ENCODE data around the gene PCDHB7. TPM values are rescaled to one million over a fixed set of nuclear protein-coding genes. Genes with fewer than 3 reads are reported as not detected.
"Not testable (repeated sequence)": the region's sequence is repeated elsewhere in the genome, so short reads cannot be mapped to it uniquely, and the experiment has no call there.

PCDHB7 gene
- total RNA-seq, 2 experiments from 2014 or later: not detected

DNA sequence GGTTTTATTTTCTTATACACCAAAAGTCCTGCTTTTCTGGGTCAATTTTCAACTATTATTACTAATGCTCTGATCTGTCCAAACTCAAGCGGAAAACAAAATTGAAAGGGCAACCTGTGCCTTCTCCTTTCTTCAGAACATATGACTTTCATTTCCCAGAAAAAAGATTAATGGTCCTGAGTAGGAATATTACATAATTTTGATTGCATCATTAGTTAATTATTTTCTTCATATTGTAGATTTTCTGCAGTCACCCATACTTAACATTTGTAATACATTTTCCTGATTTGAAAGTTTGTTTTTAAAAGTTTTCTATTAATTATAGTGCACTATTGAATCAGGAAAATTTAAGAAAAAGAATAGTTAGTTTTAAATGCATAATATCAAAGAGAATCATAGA is 3.5 kb downstream of the PCDHB7 start:
- no peak for DNase-seq (ENCODE audit: low spot score)

DNA sequence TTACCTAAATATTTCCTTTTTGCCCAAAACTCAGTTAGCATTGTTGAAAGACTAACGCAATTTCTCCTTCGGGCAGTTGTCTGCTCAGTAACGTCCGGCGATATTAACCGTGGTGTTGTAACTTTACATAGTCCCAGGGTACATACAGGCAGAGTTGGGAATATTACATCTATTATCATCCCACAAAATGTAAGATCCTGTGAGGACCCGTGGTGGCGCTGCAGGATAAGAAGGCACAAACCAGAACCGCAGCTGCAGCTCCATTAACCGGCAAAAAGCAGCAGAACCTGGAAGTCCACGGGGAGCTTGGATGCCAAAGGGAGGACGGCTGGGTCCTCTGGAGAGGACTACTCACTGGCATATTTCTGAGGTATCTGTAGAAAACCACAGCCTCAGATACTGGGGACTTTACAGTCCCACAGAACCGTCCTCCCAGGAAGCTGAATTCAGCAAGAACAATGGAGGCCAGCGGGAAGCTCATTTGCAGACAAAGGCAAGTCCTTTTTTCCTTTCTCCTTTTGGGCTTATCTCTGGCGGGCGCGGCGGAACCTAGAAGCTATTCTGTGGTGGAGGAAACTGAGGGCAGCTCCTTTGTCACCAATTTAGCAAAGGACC is 5.2 kb downstream of the PCDHB7 start, which contains the start of gene PCDHB8:
PCDHB8 (plus strand) TSS at position 214 of the 615 bp plus-strand sequence; CDS start at position 459, 245 bp downstream.
- H4K20me1 ChIP-seq (ENCODE audit: insufficient read depth, low read length); BruUV-seq (replicated peaks); H2AFZ ChIP-seq (ENCODE audit: low read length); DNase-seq (ENCODE audit: low spot score); POLR2A ChIA-PET; H3K27ac ChIP-seq (ENCODE audit: low read depth, low read length, poor library complexity, severe bottlenecking); intact Hi-C loops (cut with micrococcal nuclease; ENCODE audit: unreplicated experiment); H3K36me3 ChIP-seq (ENCODE audit: insufficient read depth, low read length); H3K9me3 ChIP-seq (ENCODE audit: low read length); H3K4me1 ChIP-seq (ENCODE audit: insufficient read depth, low read length, poor library complexity, severe bottlenecking); H3K79me2 ChIP-seq (ENCODE audit: insufficient read depth, low read depth, low read length); H3K4me2 ChIP-seq (ENCODE audit: low read length); H3K4me3 ChIP-seq (ENCODE audit: low read depth, low read length, poor library complexity, severe bottlenecking); H3K9me2 ChIP-seq (ENCODE audit: insufficient read depth, low read length); CTCF ChIA-PET (ENCODE audit: unreplicated experiment): not testable (repeated sequence)

More for the DNA sequence above, 3.5 kb downstream of the PCDHB7 start:
- H3K9me3 ChIP-seq (ENCODE audit: low read length): no peaks in the 10 kb centered on the region
- BruUV-seq (replicated peaks): no TSS peak
- no peak overlapping the region for H2AFZ ChIP-seq (ENCODE audit: low read length)
- H3K4me3 ChIP-seq (ENCODE audit: low read depth, low read length, poor library complexity, severe bottlenecking): no peak overlapping the region
- H3K27ac ChIP-seq (ENCODE audit: low read depth, low read length, poor library complexity, severe bottlenecking): no peak overlapping the region
- H3K36me3 ChIP-seq (ENCODE audit: insufficient read depth, low read length): no peaks in the 10 kb centered on the region
- POLR2A ChIA-PET: no interaction called here
- H4K20me1 ChIP-seq (ENCODE audit: insufficient read depth, low read length): no peaks in the 10 kb centered on the region
- CTCF ChIA-PET (ENCODE audit: unreplicated experiment): no interaction called here
- H3K79me2 ChIP-seq (ENCODE audit: insufficient read depth, low read depth, low read length): no peaks in the 10 kb centered on the region
- TF ChIP-seq EZH2phosphoT487 (IDR thresholded peaks at IDR 0.05; ENCODE audit: borderline replicate concordance, low read depth, low read length): no peak
- TF ChIP-seq, protein P1, sequence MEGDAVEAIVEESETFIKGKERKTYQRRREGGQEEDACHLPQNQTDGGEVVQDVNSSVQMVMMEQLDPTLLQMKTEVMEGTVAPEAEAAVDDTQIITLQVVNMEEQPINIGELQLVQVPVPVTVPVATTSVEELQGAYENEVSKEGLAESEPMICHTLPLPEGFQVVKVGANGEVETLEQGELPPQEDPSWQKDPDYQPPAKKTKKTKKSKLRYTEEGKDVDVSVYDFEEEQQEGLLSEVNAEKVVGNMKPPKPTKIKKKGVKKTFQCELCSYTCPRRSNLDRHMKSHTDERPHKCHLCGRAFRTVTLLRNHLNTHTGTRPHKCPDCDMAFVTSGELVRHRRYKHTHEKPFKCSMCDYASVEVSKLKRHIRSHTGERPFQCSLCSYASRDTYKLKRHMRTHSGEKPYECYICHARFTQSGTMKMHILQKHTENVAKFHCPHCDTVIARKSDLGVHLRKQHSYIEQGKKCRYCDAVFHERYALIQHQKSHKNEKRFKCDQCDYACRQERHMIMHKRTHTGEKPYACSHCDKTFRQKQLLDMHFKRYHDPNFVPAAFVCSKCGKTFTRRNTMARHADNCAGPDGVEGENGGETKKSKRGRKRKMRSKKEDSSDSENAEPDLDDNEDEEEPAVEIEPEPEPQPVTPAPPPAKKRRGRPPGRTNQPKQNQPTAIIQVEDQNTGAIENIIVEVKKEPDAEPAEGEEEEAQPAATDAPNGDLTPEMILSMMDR (conservative IDR thresholded peaks at IDR 0.05; ENCODE audit: low read length): no peak
- intact Hi-C loops (cut with micrococcal nuclease; ENCODE audit: unreplicated experiment): no loop called here
- no peaks in the 10 kb centered on the region for H3K9me2 ChIP-seq (ENCODE audit: insufficient read depth, low read length)
- H3K4me2 ChIP-seq (ENCODE audit: low read length): no peak overlapping the region
- no peaks in the 10 kb centered on the region for H3K4me1 ChIP-seq (ENCODE audit: insufficient read depth, low read length, poor library complexity, severe bottlenecking)

DNA sequence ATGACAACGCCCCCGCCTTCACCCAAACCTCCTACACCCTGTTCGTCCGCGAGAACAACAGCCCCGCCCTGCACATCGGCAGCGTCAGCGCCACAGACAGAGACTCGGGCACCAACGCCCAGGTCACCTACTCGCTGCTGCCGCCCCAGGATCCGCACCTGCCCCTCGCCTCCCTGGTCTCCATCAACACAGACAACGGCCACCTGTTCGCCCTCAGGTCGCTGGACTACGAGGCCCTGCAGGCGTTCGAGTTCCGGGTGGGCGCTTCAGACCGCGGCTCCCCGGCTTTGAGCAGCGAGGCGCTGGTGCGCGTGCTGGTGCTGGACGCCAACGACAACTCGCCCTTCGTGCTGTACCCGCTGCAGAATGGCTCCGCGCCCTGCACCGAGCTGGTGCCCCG is 6.9 kb downstream of the PCDHB7 start:
- intact Hi-C loops (cut with micrococcal nuclease; ENCODE audit: unreplicated experiment): not testable (repeated sequence)

DNA sequence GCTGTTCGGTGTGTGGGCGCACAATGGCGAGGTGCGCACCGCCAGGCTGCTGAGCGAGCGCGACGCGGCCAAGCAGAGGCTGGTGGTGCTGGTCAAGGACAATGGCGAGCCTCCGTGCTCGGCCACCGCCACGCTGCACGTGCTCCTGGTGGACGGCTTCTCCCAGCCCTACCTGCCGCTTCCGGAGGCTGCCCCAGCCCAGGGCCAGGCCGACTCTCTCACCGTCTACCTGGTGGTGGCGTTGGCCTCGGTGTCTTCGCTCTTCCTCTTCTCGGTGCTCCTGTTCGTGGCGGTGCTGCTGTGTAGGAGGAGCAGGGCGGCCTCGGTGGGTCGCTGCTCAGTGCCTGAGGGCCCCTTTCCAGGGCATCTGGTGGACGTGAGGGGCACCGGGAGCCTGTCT is 7.4 kb downstream of the PCDHB7 start:
- intact Hi-C loops (cut with micrococcal nuclease; ENCODE audit: unreplicated experiment): not testable (repeated sequence)

More for the DNA sequence above, 6.9 kb downstream of the PCDHB7 start:
- H3K9me2 ChIP-seq (ENCODE audit: insufficient read depth, low read length); POLR2A ChIA-PET; H3K36me3 ChIP-seq (ENCODE audit: insufficient read depth, low read length); H3K79me2 ChIP-seq (ENCODE audit: insufficient read depth, low read depth, low read length); H2AFZ ChIP-seq (ENCODE audit: low read length); H3K9me3 ChIP-seq (ENCODE audit: low read length); H4K20me1 ChIP-seq (ENCODE audit: insufficient read depth, low read length); BruUV-seq (replicated peaks); H3K4me1 ChIP-seq (ENCODE audit: insufficient read depth, low read length, poor library complexity, severe bottlenecking); H3K4me2 ChIP-seq (ENCODE audit: low read length); CTCF ChIA-PET (ENCODE audit: unreplicated experiment); DNase-seq (ENCODE audit: low spot score); H3K27ac ChIP-seq (ENCODE audit: low read depth, low read length, poor library complexity, severe bottlenecking); H3K4me3 ChIP-seq (ENCODE audit: low read depth, low read length, poor library complexity, severe bottlenecking): not testable (repeated sequence)

More for the DNA sequence above, 7.4 kb downstream of the PCDHB7 start:
- H2AFZ ChIP-seq (ENCODE audit: low read length); H4K20me1 ChIP-seq (ENCODE audit: insufficient read depth, low read length); DNase-seq (ENCODE audit: low spot score); BruUV-seq (replicated peaks); H3K36me3 ChIP-seq (ENCODE audit: insufficient read depth, low read length); H3K4me3 ChIP-seq (ENCODE audit: low read depth, low read length, poor library complexity, severe bottlenecking); H3K4me2 ChIP-seq (ENCODE audit: low read length); H3K9me2 ChIP-seq (ENCODE audit: insufficient read depth, low read length); POLR2A ChIA-PET; H3K9me3 ChIP-seq (ENCODE audit: low read length); H3K79me2 ChIP-seq (ENCODE audit: insufficient read depth, low read depth, low read length); H3K4me1 ChIP-seq (ENCODE audit: insufficient read depth, low read length, poor library complexity, severe bottlenecking); H3K27ac ChIP-seq (ENCODE audit: low read depth, low read length, poor library complexity, severe bottlenecking); CTCF ChIA-PET (ENCODE audit: unreplicated experiment): not testable (repeated sequence)

All from OCI-LY7 (cell line).